Hepatocyte (in vitro differentiated cells): ENCODE measurements around the gene CD72. TPM values are rescaled to one million over a fixed set of nuclear protein-coding genes. Genes with fewer than 3 reads are reported as not detected.

Experiments used
- DNase-seq: peaks from one replicate; pipeline ENCODE4 v3.0.0-alpha.2; 2016; ENCODE audit warnings: low spot score
- H2AFZ ChIP-seq: fragments of 200-600 bp; sonication (generic); 2 replicates; pipeline ENCODE4 v1.6.0; 2016; ENCODE audit warnings: antibody characterized with exemption, mild to moderate bottlenecking
- H3K27ac ChIP-seq: fragments of 200-600 bp; sonication (generic); 2 replicates; pipeline ENCODE4 v1.5.1; 2016; ENCODE audit warnings: mild to moderate bottlenecking
- H3K27me3 ChIP-seq: fragments of 200-600 bp; sonication (generic); 2 replicates; pipeline ENCODE4 v1.6.1; 2016
- H3K36me3 ChIP-seq: fragments of 200-600 bp; sonication (generic); replicated peaks from 2 replicates; pipeline ENCODE4 v1.5.1; 2016; ENCODE audit warnings: low read depth; ENCODE audit not compliant: insufficient read depth
- H3K4me1 ChIP-seq: fragments of 200-600 bp; sonication (generic); 2 replicates; pipeline ENCODE4 v1.5.1; 2016; ENCODE audit warnings: mild to moderate bottlenecking, moderate library complexity; ENCODE audit not compliant: insufficient read depth
- H3K4me2 ChIP-seq: fragments of 200-600 bp; sonication (generic); 2 replicates; pipeline ENCODE4 v1.6.0; 2016
- H3K4me3 ChIP-seq: fragments of 200-600 bp; sonication (generic); 2 replicates; pipeline ENCODE4 v1.5.1; 2016; ENCODE audit warnings: mild to moderate bottlenecking
- H3K79me2 ChIP-seq: fragments of 200-600 bp; sonication (generic); 2 replicates; pipeline ENCODE4 v1.6.0; 2017; ENCODE audit warnings: mild to moderate bottlenecking
- H3K9me2 ChIP-seq: fragments of 200-600 bp; sonication (generic); replicated peaks from 2 replicates; pipeline ENCODE4 v1.6.0; 2017; ENCODE audit warnings: mild to moderate bottlenecking; ENCODE audit not compliant: insufficient read depth
- H3K9me3 ChIP-seq: fragments of 200-600 bp; sonication (generic); 2 replicates; pipeline ENCODE4 v1.5.1; 2016; ENCODE audit warnings: low read depth, mild to moderate bottlenecking
- H4K20me1 ChIP-seq: fragments of 200-600 bp; sonication (generic); 2 replicates; pipeline ENCODE4 v1.6.0; 2016; ENCODE audit warnings: mild to moderate bottlenecking; ENCODE audit not compliant: insufficient read depth, poor library complexity, severe bottlenecking
- CTCF ChIP-seq: fragments of 200-600 bp; sonication (generic); IDR thresholded peaks from 2 replicates; pipeline ENCODE4 v1.5.1; 2016; ENCODE audit warnings: antibody characterized with exemption, mild to moderate bottlenecking; ENCODE audit not compliant: poor library complexity
- EZH2 ChIP-seq: fragments of 200-600 bp; sonication (generic); IDR thresholded peaks from 2 replicates; pipeline ENCODE4 v1.6.1; 2016; ENCODE audit warnings: antibody characterized with exemption, mild to moderate bottlenecking, borderline replicate concordance
- EZH2phosphoT487 ChIP-seq: fragments of 200-600 bp; sonication (generic); IDR thresholded peaks from one replicate; pipeline ENCODE4 v1.6.1; 2018; ENCODE audit warnings: antibody characterized with exemption, mild to moderate bottlenecking, low read depth, moderate library complexity; ENCODE audit not compliant: unreplicated experiment, severe bottlenecking
- WGBS: methylation state at CpG from one replicate; pipeline ENCODE4 v1.1.6; 2016; ENCODE audit warnings: low lambda C conversion rate; ENCODE audit errors: missing lambda C conversion rate; 5-methylcytosine and 5-hydroxymethylcytosine counted together
- polyA plus RNA-seq: library from polyadenylated mRNA; unstranded; fragments of >200 nt; fragmentation: Nextera tagmentation; extraction: Ambion mirVana; gene quantifications from 2 replicates; pipeline ENCODE4 v1.2.1, GENCODE V29; 2016
- total RNA-seq: library from RNA; depleted of rRNA; stranded (reverse); fragments of >200 nt; gene quantifications from 2 replicates; pipeline ENCODE4 v1.2.3, GENCODE V29; 2014

The CD72 gene
- total and polyA plus RNA-seq, 2 experiments from 2014 or later, result 1.1 to 1.9 TPM

- TF ChIP-seq EZH2, result no peak
- TF ChIP-seq EZH2phosphoT487, result no peak
- no peak for TF ChIP-seq CTCF
- H3K4me2 ChIP-seq, result no peak overlapping the region
- no peaks in the 10 kb centered on the region for H3K79me2 ChIP-seq
- H3K4me1 ChIP-seq, result no peaks in the 10 kb centered on the region
- H3K27me3 ChIP-seq, result no peaks in the 10 kb centered on the region
- no peak overlapping the region for H3K27ac ChIP-seq
- 81% methylated on average over 9 of the region's 9 CpGs for WGBS
- DNase-seq, result no peak
- H3K9me2 ChIP-seq, result no peaks in the 10 kb centered on the region
- H2AFZ ChIP-seq, result no peak overlapping the region
- H3K4me3 ChIP-seq, result no peak overlapping the region
- H3K36me3 ChIP-seq, result no peaks in the 10 kb centered on the region
- no peaks in the 10 kb centered on the region for H4K20me1 ChIP-seq
- H3K9me3 ChIP-seq, result no peaks in the 10 kb centered on the region
These were observed 18.1 kb upstream of the CD72 start for GRCh38 chr9:35636135-35636876.

- Histone ChIP-seq H3K27ac (no peak overlapping the region), H3K9me3 (no peaks in the 10 kb centered on the region), H2AFZ (no peak overlapping the region), H3K9me2 (no peaks in the 10 kb centered on the region), H3K36me3 (no peaks in the 10 kb centered on the region), H3K4me3 (no peak overlapping the region), H4K20me1 (no peaks in the 10 kb centered on the region), H3K27me3 (no peaks in the 10 kb centered on the region), H3K79me2 (no peaks in the 10 kb centered on the region), H3K4me1 (no peaks in the 10 kb centered on the region), H3K4me2 (no peak overlapping the region)
- DNase-seq, result no peak
- no peak for TF ChIP-seq EZH2
- TF ChIP-seq EZH2phosphoT487, result no peak
- TF ChIP-seq CTCF, result no peak
These were observed 17.5 kb upstream of the CD72 start for GRCh38 chr9:35635730-35636129.

- Histone ChIP-seq H2AFZ (no peak overlapping the region), H3K4me1 (no peaks in the 10 kb centered on the region), H4K20me1 (no peaks in the 10 kb centered on the region), H3K79me2 (no peaks in the 10 kb centered on the region), H3K9me3 (no peaks in the 10 kb centered on the region), H3K9me2 (no peaks in the 10 kb centered on the region), H3K27ac (no peak overlapping the region), H3K4me3 (no peak overlapping the region), H3K36me3 (no peaks in the 10 kb centered on the region), H3K4me2 (no peak overlapping the region), H3K27me3 (no peaks in the 10 kb centered on the region)
- WGBS, result 87% methylated on average over 5 of the region's 5 CpGs
- DNase-seq, result no peak
- no peak for TF ChIP-seq CTCF
- TF ChIP-seq EZH2, result no peak
- no peak for TF ChIP-seq EZH2phosphoT487
These were observed 11.4 kb upstream of the CD72 start for GRCh38 chr9:35629597-35629996.
